Urinary bladder (tissue), 4 donors: ENCODE results near the gene MSTN. TPM values are rescaled to one million over a fixed set of nuclear protein-coding genes. Genes with fewer than 3 reads are reported as not detected.
"Not testable (repeated sequence)": the region's sequence is repeated elsewhere in the genome, so short reads cannot be mapped to it uniquely, and the experiment has no call there.

ENCODE experiments used
- DNase-seq: peaks from one replicate; pipeline ENCODE4 v3.0.0-alpha.2; 2015; ENCODE audit errors: extremely low spot score
- H3K27ac ChIP-seq: one replicate; pipeline ENCODE4 v1.5.1; 2013; ENCODE audit warnings: low read depth, mild to moderate bottlenecking, moderate library complexity
- H3K36me3 ChIP-seq: one replicate; pipeline ENCODE4 v1.6.1; 2013; ENCODE audit warnings: mild to moderate bottlenecking, moderate library complexity; ENCODE audit not compliant: insufficient read depth
- H3K4me1 ChIP-seq: one replicate; pipeline ENCODE4 v1.6.1; 2013; ENCODE audit warnings: mild to moderate bottlenecking, moderate library complexity; ENCODE audit not compliant: insufficient read depth
- H3K4me3 ChIP-seq: one replicate; pipeline ENCODE4 v1.5.1; 2013; ENCODE audit warnings: low read depth, low read length
- WGBS: extraction: QIAGEN DNeasy Blood & Tissue Kit; methylation state at CpG from one replicate; pipeline ENCODE4 v1.1.7; 2013; 5-methylcytosine and 5-hydroxymethylcytosine counted together
- polyA plus RNA-seq: library from polyadenylated mRNA; stranded (reverse); fragments of 200-250 nt; gene quantifications from one replicate; pipeline ENCODE4 v1.2.3, GENCODE V29; 2013
- total RNA-seq: library from RNA; depleted of rRNA; stranded (reverse); fragments of >200 nt; gene quantifications from one replicate; pipeline ENCODE4 v1.2.3, GENCODE V29; 2014
- donor health status: healthy with polysubstance abuse.
- donor health status: healthy.

MSTN gene
- total and polyA plus RNA-seq, 2 donors: 0.11 to 5.8 TPM

GRCh38 chr2:190051223-190051622 lies 11.3 kb downstream of the MSTN start:
- no peak overlapping the region for H3K27ac ChIP-seq
- DNase-seq: no peak
- H3K4me1 ChIP-seq: no peaks in the 10 kb centered on the region
- no peaks in the 10 kb centered on the region for H3K36me3 ChIP-seq
- no peak overlapping the region for H3K4me3 ChIP-seq

GRCh38 chr2:190050001-190050400 lies 12.5 kb downstream of the MSTN start:
- no peaks in the 10 kb centered on the region for H3K4me1 ChIP-seq
- DNase-seq: no peak
- no peak overlapping the region for H3K27ac ChIP-seq
- no peaks in the 10 kb centered on the region for H3K36me3 ChIP-seq
- no peak overlapping the region for H3K4me3 ChIP-seq

GRCh38 chr2:190044866-190045265 lies 17.7 kb downstream of the MSTN start:
- Histone ChIP-seq H3K4me1 (no peaks in the 10 kb centered on the region), H3K36me3 (no peaks in the 10 kb centered on the region), H3K4me3 (no peak overlapping the region), H3K27ac (no peak overlapping the region)
- DNase-seq: no peak
- 99% methylated on average over 2 of the region's 2 CpGs for WGBS

GRCh38 chr2:190043441-190043840 lies 19.1 kb downstream of the MSTN start:
- no peaks in the 10 kb centered on the region for H3K4me1 ChIP-seq
- no peak for DNase-seq
- WGBS: 85% methylated on average over 3 of the region's 3 CpGs

GRCh38 chr2:190036071-190036470 lies 26.5 kb downstream of the MSTN start:
- H3K27ac ChIP-seq: no peak overlapping the region
- no peaks in the 10 kb centered on the region for H3K4me1 ChIP-seq
- no peaks in the 10 kb centered on the region for H3K36me3 ChIP-seq
- WGBS: 43% methylated on average over 2 of the region's 2 CpGs
- H3K4me3 ChIP-seq: no peak overlapping the region
- no peak for DNase-seq

More at GRCh38 chr2:190043441-190043840, 19.1 kb downstream of the MSTN start:
- no peak overlapping the region for H3K4me3 ChIP-seq
- H3K36me3 ChIP-seq: no peaks in the 10 kb centered on the region
- no peak overlapping the region for H3K27ac ChIP-seq

GRCh38 chr2:190034417-190034816 lies 28.1 kb downstream of the MSTN start:
- not testable (repeated sequence) for H3K4me3 ChIP-seq, H3K27ac ChIP-seq, H3K4me1 ChIP-seq, H3K36me3 ChIP-seq, DNase-seq
- WGBS: 92% methylated on average over 10 of the region's 10 CpGs

GRCh38 chr2:190031969-190032618 lies 30.4 kb downstream of the MSTN start:
- 49% methylated on average over 1 of the region's 1 CpG for WGBS

GRCh38 chr2:190023860-190024259 lies 38.7 kb downstream of the MSTN start:
- 27% methylated on average over 5 of the region's 5 CpGs for WGBS
- H3K36me3 ChIP-seq: no peaks in the 10 kb centered on the region
- H3K4me3 ChIP-seq: no peak overlapping the region
- H3K27ac ChIP-seq: no peak overlapping the region
- H3K4me1 ChIP-seq: peaks cover 1% of the 10 kb centered on the region
- DNase-seq: no peak

More at GRCh38 chr2:190031969-190032618, 30.4 kb downstream of the MSTN start:
- no peak overlapping the region for H3K4me3 ChIP-seq
- no peaks in the 10 kb centered on the region for H3K36me3 ChIP-seq
- no peak overlapping the region for H3K27ac ChIP-seq
- no peaks in the 10 kb centered on the region for H3K4me1 ChIP-seq
- DNase-seq: no peak

- no peak for DNase-seq
- peaks cover 1% of the 10 kb centered on the region for H3K4me1 ChIP-seq
- no peak overlapping the region for H3K4me3 ChIP-seq
- H3K27ac ChIP-seq: no peak overlapping the region
- no peaks in the 10 kb centered on the region for H3K36me3 ChIP-seq
Observed at GRCh38 chr2:190020720-190021119, 41.8 kb downstream of the MSTN start.

GRCh38 chr2:190017837-190018236 lies 44.7 kb downstream of the MSTN start:
- H3K36me3 ChIP-seq: no peaks in the 10 kb centered on the region
- H3K27ac ChIP-seq: no peak overlapping the region
- no peak for DNase-seq
- no peak overlapping the region for H3K4me3 ChIP-seq
- H3K4me1 ChIP-seq: no peaks in the 10 kb centered on the region
- 91% methylated on average over 1 of the region's 1 CpG for WGBS

- WGBS: 74% methylated on average over 1 of the region's 1 CpG
- not testable (repeated sequence) for H3K4me3 ChIP-seq, DNase-seq, H3K36me3 ChIP-seq, H3K27ac ChIP-seq, H3K4me1 ChIP-seq
Observed at GRCh38 chr2:190015969-190016368, 46.6 kb downstream of the MSTN start.
